ENCODE measurements around the gene SPATA7.
"Not testable (repeated sequence)": the region's sequence is repeated elsewhere in the genome, so short reads cannot be mapped to it uniquely, and the experiment has no call there.

SPATA7 gene, protein sequence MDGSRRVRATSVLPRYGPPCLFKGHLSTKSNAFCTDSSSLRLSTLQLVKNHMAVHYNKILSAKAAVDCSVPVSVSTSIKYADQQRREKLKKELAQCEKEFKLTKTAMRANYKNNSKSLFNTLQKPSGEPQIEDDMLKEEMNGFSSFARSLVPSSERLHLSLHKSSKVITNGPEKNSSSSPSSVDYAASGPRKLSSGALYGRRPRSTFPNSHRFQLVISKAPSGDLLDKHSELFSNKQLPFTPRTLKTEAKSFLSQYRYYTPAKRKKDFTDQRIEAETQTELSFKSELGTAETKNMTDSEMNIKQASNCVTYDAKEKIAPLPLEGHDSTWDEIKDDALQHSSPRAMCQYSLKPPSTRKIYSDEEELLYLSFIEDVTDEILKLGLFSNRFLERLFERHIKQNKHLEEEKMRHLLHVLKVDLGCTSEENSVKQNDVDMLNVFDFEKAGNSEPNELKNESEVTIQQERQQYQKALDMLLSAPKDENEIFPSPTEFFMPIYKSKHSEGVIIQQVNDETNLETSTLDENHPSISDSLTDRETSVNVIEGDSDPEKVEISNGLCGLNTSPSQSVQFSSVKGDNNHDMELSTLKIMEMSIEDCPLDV

DNA sequence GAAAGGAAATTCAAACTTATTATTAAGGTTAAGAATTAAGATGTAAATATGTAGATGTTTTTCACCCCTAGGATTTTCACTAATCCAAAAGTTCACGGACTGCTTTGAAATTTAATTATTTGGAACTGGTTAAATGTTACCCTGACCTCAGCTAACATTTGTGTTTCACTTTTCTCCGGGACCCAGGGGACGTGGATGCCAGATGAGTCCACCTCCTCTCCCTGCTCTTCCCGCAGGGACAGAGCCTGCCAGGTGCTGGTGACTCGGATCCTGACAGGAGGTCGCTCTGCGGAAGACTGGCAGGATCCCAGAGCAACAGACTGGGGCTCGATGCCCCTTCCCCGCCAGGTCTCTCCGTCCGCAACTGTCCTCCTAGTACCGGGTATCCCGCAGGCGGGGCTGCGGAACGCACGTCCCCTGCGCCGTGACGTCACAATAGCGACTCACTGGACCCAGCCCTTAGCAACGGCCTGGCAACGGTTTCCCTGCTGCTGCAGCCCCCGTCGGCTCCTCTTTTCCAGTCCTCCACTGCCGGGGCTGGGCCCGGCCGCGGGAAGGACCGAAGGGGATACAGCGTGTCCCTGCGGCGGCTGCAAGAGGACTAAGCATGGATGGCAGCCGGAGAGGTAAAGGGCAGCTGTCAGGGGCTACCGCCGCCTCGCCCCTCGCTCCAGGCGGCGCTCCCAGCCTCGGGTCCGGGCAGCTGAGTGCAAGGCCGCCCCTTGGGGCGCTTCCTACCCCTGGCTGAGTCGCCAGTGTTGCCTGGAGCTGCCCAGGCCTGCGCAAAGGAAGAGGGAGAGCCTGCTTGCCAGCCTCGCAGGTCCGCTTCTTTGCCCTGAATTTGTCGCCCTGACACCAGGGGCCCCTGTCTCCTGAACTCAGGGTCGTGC is at the start of gene SPATA7:
Gene SPATA7, plus strand, starts transcription at position 446 of the 890 bp plus-strand sequence. Its CDS starts 162 bp downstream, at position 608.
- in situ Hi-C loops (cut with MboI; ENCODE audit: low sequenced_read_pairs) = no loop called here

DNA sequence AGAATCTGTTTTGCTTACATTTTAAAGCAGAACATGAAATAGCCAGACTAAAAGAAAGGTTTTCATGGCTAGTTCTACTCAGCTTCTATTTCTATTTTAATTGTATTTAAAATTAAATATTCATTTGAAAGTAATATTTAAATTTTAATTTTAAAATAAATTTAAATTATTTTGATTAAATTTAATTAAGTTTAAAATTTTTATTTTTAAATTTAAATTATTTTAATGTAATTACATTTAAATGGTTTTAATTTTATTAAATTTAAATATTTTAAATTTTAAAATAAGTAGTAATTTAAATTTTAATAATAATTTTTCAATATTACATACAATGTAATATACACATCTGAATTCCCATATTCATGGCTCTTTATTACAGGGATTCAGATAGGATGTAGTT is 45.1 kb upstream of the SPATA7 start:
- in situ Hi-C loops (cut with MboI; ENCODE audit: low sequenced_read_pairs) = no loop called here

DNA sequence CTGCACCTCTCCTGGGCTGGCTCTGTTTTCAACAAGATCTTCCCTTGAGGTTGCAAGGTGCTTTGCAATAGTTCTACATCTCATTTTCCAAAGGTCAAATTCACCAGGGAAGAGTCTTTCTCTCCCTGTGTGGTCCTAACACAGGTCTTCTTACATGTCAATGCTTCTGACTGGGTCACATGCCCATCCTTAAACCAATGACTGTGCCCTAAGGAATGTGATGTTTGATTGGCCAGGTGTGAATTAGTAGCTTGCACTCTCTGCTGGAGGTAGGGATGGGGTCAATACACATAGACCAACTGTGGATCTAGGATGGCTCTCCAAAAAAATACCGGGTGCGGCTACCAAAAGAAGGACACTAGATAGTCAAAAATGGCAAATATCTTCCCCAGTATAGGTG is 42.5 kb upstream of the SPATA7 start:
- in situ Hi-C loops (cut with MboI; ENCODE audit: low sequenced_read_pairs) = no loop called here

DNA sequence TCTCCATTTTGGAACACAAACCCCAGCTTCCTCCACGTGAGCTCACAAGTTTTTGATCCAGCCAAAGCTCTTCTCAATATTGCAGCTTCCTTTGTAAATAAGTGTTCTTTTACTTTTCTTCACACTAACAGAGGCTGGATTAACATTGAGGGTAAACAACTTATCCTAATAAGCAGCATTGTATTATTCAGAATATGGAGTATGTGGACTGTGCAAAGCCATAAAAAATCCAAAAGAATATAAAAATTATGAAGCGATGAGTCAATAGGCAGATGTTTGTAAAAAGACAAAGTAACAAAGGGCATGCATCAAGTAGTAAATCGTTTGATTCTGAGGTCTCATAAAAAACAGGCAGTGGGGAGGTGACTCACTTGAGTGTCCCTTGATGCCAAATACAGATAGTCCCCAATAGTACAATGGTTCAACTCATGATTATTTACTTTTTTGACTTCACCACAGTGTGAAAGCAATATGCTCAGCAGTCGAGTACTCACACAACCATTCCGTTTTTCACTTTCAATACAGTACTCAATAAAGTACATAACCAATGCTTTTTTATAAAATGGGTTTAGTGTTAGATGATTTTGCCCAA is 39.3 kb upstream of the SPATA7 start:
- in situ Hi-C loops (cut with MboI; ENCODE audit: low sequenced_read_pairs) = no loop called here

DNA sequence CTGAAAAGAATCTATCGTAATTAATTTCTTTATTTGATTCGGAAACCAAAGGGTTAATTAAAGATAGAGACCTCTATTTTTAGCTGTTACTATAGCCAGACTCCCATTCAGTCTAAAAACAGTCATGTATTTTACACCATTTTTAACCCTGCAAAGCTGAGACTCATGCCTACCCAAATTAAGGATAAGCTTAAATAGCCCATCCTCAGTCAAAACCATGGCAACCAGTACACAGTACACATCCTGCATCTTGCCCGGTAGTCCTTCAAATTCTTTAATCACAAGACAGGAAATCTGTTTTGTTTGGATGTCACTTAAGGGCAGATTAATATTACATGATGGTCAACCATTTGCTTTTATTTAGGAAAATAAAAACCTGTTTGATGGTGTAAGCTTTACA is 36.9 kb upstream of the SPATA7 start:
- in situ Hi-C loops (cut with MboI; ENCODE audit: low sequenced_read_pairs) = no loop called here

DNA sequence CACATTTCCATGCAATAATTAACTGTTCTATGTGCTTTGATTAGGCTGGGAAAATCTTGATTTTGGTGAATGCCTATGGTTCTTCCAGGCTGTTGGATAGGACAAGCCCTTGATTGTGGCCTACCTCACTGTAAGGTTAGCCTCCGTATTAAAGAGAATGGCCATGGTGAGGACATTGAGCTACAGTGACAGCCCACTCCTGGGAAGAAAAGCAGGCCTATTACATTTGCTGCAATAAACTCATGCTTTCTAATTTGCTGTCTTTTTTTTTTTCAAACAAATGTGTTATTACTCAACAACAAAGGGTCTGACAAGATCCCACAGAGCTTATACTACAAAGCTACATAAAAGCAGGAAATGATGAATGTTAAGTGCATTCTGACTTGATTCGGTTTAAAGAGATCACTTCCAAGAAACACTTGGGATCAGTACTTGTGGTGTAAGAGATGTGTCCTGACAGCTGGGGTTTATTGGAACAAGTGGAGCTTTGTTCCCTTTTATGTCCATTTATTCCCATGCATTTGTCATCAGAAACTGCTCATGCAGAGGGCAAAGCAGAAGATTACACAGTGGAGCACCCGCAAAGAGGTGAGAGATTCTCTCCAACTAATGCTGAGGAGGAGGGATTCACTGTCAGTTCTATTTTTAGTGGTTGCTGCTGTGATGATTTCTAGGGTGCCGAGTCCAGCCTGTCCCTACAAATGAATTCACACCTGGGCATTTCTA is 33.3 kb upstream of the SPATA7 start:
- in situ Hi-C loops (cut with MboI; ENCODE audit: low sequenced_read_pairs) = no loop called here

DNA sequence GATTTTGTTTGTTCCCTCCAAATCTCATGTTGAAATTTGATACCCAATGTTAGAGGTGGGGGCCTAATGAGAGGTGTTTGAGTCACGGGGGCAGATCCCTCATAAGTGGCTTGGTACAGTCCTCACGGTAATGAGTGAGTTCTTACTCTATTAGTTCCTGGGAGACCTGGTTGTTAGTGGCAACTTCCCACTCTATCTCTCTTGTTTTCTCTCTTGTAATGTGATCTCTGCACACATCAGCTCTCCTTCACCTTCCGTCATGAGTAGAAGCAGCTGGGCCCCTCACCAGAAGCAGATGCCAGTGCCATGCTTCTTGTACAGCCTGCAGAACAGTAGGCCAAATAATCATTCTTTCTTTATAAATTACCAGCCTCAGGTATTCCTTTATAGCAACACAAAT is 32.8 kb upstream of the SPATA7 start:
- in situ Hi-C loops (cut with MboI; ENCODE audit: low sequenced_read_pairs) = no loop called here

DNA sequence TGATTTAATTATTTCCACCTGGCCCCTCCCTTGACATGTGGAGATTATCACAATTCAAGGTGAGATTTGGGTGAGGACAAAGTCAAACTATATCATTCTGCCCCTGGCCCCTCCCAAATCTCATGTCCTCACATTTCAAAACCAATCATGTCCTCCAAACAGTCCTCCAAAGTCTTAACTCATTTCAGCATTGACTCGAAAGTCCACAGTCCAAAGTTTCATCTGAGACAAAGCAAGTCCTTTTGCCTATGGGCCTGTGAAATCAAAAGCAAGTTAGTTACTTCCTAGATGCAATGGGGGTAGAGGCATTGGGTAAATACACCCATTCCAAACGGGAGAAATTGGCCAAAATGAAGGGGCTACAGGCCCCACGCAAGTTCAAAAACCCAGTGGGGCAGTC is 31.1 kb upstream of the SPATA7 start:
- in situ Hi-C loops (cut with MboI; ENCODE audit: low sequenced_read_pairs) = no loop called here

DNA sequence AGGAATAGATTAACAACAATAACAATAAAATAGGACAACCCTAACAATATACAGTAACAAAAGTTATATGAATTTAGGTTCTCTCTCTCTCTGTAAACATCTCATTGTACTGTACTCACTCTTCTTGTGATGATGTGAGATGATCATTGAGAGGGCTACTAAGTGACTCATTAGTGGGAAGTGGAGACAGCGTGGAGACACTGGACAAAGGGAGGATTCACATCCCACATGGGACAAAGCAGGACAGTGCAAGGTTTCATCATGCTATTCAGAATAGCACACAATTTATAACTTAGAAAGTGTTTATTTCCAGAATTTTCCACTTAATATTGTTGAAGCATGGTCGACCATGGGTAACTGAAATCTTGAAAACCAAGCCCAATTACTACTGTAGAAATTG is 26.0 kb upstream of the SPATA7 start:
- in situ Hi-C loops (cut with MboI; ENCODE audit: low sequenced_read_pairs) = no loop called here

DNA sequence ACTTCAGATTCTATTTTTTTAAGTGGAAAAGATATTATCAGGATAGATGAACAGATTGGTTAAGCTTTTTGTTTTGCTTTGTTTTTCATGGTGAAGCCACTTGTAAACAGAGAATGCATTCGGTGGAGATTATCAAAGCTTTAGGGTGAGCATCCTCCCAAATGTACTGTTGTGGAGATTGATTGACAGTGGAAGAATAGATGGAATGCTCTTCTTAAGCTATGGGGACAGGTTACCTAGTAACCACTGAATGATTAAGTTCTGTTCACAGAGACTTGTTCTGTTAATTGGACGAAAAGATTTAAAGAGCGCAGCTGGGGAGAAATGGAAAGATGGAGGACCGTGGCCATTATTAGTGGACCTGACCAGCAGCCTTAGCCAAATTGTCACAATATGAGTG is 21.8 kb upstream of the SPATA7 start:
- in situ Hi-C loops (cut with MboI; ENCODE audit: low sequenced_read_pairs) = no loop called here

DNA sequence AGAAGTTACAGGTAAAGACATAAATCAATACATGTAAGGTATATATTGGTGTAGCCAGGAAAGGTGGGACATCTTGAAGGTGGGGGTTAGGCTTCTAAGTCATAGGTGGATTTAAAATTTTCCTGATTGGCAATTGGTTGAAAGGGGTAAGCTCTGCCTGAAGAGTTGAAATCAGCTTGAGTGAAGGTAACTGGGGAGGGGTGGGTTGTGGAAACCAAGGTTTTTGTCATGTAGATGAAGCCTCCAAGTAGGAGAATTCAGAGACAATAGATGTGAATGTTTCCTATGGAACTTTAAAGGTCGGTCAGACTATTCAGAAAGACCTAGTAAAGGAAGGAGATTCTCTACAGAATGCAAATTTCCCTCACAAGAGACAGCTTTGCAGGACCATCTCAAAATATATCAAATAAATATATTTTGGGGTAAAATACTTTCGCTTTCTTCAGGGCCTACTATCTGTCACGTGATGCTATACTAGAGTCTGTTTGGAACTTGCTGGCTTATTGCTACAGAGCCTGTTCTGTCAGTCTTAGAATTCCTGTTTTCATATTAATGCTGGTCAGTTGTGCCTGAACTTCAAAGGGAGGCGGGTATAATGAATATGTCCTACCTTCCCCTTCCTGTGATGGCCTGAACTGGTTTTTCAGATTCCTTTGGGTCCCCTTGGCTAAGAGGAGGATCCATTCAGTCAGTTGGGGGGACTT is 20.6 kb upstream of the SPATA7 start:
- in situ Hi-C loops (cut with MboI; ENCODE audit: low sequenced_read_pairs) = no loop called here

DNA sequence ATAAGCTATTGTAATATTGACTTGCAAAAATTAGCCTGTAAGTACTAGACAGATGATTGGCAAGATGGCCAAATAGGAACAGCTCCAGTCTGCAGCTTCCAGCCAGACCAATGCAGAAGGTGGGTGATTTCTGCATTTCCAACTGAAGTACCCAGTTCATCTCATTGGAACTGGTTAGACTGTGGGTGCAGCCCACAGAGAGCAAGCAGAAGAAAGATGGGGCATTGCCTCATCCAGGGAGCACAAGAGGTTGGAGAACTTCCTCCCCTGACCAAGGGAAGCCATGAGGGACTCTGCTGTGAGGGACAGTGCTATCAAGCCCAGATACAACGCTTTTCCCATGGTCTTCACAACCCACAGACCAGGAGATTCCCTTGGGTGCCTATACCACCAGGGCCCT is 16.0 kb upstream of the SPATA7 start:
- in situ Hi-C loops (cut with MboI; ENCODE audit: low sequenced_read_pairs) = no loop called here

DNA sequence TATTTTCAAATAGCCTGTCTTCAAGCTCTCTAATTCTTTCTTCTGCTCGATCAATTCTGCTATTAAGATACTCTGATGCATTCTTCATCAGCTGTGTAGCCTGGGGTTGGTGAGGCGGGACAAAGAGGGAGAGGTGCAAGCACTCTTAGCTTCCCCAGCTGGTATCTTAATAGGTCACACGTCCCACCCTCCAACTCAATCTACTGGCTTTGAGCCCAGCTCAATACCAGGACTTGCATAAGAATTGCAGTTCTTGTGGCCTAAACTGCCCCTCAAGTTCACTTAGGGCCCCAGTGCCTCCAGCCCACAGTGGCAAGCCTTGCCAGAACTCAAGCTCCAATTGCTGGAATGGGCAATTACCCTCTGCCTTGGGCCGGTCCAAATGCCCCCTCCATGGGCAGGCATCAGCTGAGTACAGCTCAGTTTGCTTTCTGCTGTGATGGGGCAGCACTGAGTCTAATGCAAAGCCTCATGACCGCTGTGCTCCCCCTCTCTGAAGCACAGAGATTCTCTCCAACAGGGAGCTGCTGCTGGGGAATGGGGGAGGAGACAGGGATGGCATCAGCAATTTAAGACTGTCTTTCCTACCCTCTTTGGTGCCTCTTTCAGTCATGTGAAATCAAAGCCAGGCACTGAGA is 5.6 kb upstream of the SPATA7 start:
- in situ Hi-C loops (cut with MboI; ENCODE audit: low sequenced_read_pairs) = no loop called here

DNA sequence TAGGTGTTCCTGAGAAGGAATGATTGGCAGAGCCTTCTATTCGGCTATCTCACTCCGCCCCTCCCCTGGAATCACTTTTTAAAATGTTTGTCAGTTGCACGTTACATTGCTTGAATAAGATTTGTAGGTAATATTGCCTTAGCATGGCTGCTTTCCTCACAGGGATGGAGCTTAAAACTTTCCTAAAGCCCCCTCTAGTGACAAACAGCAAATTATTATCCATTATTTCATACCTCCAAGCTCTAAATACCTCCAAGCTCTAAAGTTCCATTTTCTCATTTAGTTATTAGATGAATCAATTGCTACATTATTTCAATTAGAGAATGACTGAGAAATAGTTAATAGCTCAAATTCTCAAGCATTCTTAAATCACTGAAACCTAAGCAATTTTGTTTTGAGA is 5.1 kb upstream of the SPATA7 start:
- in situ Hi-C loops (cut with MboI; ENCODE audit: low sequenced_read_pairs) = no loop called here

DNA sequence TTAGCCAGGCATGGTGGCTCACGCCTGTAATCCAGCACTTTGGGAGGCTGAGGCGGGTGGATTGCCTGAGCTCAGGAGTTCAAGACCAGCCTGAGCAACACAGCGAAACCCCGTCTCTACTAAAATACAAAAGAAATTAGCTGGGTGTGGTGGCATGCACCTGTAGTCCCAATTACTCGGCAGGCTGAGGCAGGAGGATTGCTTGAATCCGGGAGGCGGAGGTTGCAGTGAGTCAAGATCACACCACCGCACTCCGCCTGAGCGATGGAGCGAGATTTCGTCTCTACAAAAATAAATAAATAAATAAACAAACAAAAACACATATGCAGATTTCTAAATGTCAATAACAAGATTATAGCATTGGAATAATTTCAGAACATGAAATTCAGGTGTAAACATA is 3.8 kb upstream of the SPATA7 start:
- in situ Hi-C loops (cut with MboI; ENCODE audit: low sequenced_read_pairs) = not testable (repeated sequence)

DNA sequence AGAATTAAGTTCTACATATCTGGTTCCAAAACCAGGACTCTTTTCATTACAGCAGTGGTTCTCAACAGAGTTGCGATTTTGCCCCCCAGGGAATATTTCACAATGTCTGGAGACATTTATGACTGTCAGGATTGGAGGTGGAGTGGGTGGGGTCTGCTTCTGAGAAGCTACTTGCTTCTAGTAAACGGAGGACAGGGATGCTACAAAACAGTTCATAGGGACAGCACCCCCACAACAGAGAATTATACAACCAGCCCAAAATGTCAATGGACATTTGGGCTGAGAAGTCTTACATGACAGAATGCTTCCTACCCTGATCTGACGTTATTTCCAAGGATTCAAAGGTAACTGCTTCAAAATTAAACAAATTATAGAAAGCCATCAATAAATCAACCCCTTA is 739 bp upstream of the SPATA7 start:
- in situ Hi-C loops (cut with MboI; ENCODE audit: low sequenced_read_pairs) = no loop called here

DNA sequence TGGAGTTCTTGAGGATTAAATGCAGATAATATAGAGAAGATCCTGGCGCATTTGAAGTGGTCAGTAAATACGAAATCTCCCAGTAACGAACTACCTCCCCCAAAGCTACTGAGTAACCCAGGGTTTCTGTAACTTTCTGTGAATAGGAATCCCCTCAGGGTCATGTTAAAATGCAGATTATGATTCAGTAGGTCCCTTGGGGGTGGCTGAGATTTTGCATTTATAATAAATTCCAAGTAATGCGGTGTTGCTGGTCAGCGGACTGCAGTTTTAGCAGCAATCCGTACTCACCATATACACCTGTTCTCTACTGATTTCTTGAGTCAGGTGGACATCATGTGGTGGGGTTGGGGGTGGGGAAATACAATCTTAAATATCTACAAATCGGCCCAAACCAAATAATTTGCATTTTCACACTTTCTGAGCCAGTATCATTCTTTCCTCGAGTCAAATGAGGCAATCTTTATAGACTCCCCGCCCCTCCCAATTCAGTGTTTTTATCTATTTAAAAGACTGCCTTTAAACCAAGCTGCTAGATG is 868 bp downstream of the SPATA7 start:
- in situ Hi-C loops (cut with MboI; ENCODE audit: low sequenced_read_pairs) = no loop called here

DNA sequence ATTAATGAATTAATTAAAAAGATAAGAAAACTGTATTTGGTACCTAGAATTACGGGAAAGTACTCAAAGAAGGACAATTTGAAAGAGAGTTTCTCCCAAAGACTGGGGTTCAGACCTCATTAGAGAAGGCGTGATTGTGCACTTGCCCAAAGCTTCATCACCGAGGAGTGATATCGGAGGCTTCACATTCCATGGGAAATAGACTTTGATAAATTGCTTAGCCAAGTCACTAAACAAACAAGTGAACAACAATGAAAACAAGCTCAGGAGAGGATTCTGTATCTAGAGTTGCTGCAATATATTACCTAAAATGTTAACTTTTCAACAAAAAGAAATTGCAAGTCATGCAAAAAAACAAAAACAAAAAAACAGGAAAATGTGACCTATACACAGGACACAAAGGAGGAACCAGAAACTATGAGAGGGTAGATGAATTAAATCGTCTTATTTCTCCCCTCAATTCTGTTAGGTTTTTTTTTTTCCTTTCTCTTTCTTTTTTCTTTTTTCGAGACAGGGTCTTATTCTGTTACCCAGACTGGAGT is 3.4 kb downstream of the SPATA7 start:
- in situ Hi-C loops (cut with MboI; ENCODE audit: low sequenced_read_pairs) = no loop called here

DNA sequence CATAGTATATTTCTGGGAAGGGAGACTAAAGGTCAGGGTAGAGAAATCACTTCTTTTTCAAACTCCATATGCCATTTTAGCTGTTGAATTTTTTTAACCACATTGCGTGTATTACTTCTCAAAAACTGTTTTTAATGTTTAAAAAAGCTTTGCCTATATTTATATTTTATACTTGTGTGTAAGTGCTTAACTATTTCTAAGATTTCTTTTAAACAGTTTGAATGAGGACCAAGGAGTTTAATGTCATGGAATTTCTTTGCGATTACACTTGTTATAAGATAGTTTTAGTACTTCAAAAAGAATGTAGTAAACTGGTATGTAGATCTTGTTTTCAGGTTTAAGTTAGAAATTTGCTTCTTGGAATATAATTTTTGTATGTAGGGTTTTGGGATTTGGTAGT is 7.2 kb downstream of the SPATA7 start:
- in situ Hi-C loops (cut with MboI; ENCODE audit: low sequenced_read_pairs) = no loop called here
